ENCODE results near the gene QPRT.
A peak's percentile ranks its signal among the peaks of the same experiment; 100 is the strongest.
"Not testable (repeated sequence)": the region's sequence is repeated elsewhere in the genome, so short reads cannot be mapped to it uniquely, and the experiment has no call there.

Gene QPRT

DNA sequence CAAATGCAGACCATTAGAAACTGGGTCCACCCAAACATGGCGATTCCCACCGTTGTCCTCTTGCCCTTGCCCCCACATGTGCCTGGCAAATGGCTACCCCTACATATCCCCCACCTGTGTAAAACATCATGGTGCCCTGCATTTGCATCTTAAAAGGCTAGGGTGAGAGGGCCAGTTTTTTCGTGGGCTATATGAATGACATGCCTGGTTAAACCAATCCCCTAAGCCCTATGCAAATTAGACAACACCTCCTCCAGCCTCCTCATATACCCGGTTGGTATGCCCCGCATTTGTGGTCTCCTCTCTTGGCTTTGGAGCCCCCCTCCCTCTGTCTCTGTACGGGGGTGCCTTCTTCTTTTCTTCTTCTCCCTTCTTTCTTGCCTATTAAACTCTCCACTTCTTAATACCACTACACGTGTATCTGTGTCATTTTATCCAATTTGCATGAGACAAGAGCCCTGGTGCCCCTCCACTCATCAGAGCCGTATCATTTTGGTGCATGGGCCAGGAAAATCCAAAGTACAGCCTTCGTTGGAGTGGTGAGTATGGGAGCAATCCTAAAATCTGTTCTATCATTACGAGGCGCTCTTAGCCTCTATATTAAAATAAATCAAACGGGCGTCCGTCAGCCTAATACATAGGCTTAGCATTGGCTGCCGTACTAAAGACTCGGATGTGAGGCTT is 30.1 kb downstream of the QPRT start:
- DNase-seq = no peak
- intact Hi-C loops (cut with DNase I) = no loop called here

DNA sequence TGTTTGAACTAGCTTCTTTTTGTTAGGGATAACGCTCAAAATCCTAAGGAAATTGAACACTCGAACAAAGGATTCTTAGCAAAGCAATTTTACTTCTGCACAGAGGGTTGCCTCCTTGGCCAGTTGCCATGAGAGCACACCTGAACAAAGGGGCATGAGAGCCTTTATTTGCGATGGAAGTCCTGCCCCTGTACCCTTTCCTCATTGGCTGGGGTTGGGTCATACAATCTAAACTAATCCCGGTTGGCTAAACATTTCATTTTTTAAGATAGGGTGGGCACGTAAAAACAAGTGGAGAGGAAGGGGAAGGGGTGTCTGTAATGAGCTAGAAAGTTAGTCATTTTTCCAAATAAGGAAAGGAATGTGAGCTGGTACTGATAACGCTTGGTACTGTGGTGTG is 30.7 kb downstream of the QPRT start:
- intact Hi-C loops (cut with DNase I) = not testable (repeated sequence)

DNA sequence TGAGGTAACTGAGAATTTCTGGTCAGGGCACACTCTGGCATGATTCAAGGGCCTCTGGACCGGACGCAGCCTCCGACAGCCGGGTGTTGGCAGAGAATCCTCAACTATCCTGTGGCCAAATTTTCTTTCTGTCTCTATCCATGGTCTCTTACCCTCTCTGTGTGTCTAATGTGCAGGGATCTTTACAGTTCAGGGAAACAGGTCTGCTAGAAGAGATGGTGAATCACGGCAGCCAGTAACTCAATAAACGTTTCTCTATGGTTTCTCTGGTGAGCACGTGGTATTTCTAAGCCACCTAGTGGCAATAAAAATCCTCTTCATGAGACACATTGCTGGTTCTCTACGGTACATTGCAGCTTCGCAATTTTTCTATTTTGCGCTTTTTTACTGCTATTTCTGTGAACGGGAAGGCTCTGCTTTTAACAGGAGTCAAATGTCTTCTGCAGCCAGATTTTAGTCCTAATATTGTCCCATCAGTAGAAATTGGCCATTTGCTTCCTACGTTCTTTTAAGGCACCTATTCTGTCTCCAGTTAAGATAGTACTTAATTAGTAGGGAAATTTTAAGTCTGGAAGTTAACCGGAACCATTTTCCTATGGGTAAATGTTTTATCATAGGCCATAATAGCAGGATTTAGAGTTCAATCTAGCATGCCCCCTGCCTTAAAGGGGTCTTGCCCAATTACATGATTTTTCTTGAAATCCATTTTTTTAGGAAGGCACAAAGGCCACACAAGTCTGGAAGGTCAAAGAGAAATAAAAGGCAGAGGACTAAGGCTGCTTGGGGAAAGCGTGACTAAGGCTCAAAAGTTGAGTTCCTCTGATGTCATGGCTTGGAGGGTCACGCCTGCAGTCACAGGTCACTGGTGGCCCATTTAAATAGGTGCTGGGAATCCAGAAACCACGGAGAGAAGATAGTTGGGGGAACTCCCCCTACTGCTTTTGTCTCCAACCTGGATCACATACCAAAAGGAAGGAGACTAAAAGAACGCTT is 31.5 kb downstream of the QPRT start:
- DNase-seq = peak in 30 of 42 donors; percentile 14 to 84 (median 61)
- intact Hi-C loops (cut with DNase I) = no loop called here

More for the DNA sequence above, 30.7 kb downstream of the QPRT start:
- DNase-seq = not testable (repeated sequence)

DNA sequence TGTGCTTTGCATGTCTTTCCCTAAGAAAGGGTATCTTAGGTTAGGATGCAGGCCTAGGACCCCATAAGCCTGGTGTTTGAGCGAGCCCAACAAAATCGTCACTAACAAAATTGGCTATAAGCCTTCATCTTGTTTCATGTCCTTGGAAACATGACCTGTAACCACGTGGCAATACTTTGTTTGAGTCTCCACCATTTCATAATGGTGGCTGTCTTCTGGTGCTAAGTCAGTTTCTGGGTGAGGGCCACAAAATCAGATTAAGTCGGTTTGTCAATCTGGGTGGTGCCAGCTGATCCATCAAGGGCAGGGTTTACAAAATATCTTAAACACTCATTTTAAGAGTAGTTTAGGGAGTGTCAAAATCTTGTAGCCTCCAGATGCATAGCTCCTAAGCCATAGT is 33.8 kb downstream of the QPRT start:
- no peak for DNase-seq

DNA sequence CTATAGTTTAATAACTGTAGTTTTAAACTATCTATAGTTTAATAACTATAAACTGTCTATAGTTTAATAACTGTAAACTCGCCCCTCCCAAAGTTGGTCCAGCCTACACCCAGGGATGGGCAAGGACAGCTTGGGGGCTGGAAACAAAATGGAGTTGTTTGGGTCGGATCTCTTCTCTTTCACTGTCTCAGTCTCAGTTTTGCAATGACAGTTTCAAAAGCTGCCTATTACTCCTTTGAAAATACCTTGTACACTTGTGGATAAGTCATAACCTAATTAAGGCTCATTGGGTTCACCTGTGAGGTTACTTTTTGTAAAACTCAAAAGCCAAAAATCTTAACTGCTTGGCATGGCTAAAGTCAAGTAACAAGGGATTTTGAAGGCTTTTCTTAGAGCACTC is 35.4 kb downstream of the QPRT start:
- no peak for DNase-seq
- intact Hi-C loops (cut with DNase I) = no loop called here

More for the DNA sequence above, 33.8 kb downstream of the QPRT start:
- intact Hi-C loops (cut with DNase I) = no loop called here

DNA sequence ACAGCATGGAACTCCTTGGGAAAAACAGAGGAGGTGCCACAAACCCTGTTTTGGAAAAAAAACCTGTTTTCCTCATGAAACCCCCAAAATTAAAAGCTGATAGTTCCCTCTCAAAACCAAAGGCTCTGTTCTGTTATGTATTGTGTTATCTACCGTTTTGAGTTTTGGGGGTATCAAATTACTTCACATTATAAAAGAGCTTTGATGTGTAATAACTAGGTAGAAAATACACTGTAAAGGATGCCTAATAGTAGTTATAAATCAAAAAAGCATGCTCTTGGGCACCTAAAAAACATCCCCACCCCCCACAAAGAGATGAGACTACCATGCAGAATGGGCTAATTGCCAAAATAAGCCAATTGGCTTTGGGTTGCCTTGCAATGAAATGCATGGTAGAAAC is 36.0 kb downstream of the QPRT start:
- DNase-seq = no peak
- intact Hi-C loops (cut with DNase I) = no loop called here

DNA sequence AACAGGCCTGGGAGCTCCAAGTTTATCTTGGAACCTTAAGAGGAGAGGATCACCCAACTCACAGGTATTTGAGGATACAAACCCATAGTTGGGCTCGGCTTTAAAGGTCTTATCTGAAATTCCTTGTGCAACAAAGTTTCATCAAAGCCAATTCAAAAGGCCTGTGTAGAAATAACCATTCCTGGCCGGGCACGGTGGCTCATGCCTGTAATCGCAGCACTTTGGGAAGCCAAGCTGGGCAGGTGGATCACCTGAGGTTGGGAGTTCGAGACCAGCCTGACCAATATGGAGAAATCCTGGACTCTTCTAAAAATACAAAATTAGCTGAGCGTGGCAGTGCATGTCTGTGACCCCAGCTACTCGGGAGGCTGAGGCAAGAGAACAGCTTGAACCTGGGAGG is 38.1 kb downstream of the QPRT start:
- intact Hi-C loops (cut with DNase I) = no loop called here
- DNase-seq = no peak

DNA sequence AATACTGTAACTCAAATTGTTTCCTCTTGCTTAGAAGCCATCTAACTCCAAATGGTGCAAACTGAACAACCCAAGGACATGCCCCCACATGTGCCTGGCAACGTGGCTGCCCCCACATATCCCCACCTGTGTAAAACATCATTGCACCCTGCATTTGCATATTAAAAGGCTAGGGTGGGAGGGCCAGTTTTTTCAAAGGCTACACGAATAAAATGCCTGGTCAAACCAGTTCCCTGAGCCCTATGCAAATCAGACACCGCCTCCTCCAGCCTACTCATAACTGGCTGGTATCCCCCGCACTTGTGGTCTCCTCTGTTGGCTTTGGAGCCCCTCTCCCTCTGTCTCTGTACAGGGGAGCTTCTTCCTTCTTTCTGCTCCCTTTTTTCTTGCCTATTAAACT is 40.1 kb downstream of the QPRT start:
- intact Hi-C loops (cut with DNase I) = no loop called here
- no peak for DNase-seq

DNA sequence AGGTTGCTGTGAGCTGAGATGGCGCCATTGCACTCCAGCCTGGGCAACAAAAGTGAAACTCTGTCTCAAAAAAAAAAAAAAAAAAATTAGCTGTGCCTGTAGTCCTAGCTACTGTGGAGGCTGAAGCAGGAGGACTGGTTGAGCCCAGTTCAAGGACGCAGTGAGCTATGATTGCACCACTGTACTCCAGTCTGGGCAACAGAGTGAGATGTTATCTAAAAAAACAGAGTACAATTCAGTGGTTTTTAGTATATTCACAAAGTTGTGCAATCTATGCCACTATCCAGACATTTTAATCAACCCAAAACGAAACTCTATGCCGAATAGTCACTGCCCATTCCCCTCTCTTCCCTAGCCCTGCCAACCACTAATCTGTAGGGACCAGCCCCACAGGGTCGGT is 41.7 kb downstream of the QPRT start:
- intact Hi-C loops (cut with DNase I) = no loop called here
- no peak for DNase-seq

DNA sequence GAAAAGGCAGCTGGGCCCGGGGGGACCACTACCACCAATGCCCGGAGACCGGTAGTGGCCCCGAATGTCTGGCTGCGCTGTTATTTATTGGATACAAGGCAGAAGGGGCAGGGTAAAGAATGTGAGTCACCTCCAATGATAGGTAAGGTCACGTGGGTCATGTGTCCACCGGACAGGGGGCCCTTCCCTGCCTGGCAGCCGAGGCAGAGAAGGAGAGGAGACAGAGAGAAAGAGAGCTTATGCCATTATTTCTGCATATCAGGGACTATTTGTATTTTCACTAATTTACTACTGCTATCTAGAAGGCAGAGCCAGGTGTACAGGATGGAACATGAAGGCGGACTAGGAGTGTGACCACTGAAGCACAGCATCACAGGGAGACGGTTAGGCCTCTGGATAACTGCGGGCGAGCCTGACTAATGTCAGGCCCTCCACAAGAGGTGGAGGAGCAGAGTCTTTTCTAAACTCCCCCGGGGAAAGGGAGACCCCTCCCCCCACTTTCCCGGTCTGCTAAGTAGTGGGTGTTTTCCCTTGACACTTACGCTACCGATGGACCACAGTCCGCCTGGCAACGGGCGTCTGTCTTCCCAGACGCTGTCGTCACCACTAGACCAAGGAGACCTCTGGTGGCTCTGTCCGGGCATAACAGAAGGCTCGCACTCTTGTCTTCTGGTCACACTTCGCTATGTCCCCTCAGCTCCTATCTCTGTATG is 42.3 kb downstream of the QPRT start:
- DNase-seq = peak; percentile 56 to 88 (median 76)
- intact Hi-C loops (cut with DNase I) = not testable (repeated sequence)

DNA sequence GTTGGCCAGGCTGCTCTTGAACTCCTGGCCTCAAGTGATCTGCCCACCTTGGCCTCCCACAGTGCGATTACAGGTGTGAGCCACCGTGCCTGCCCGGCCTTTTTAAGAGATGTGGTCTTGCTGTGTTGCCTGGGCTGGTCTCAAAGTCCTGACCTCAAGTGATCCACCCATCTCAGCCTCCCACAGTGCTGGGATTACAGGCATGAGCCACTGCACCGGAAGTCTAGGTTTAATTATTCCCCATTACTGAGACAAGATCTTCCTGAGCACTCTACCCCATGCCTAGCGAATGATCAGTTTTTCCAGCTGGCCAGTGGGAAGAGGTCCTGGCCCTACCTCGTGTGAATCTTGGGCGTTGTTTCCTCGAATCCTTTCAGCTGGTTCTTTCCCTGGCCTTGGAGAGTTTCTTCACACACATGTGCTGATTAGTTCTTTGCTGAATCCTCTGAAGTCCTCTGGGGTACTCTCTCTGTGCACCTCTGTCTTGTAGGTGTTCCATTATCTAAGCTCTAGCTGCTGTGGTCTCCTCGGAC is 47.9 kb downstream of the QPRT start:
- intact Hi-C loops (cut with DNase I) = no loop called here
- DNase-seq = no peak

DNA sequence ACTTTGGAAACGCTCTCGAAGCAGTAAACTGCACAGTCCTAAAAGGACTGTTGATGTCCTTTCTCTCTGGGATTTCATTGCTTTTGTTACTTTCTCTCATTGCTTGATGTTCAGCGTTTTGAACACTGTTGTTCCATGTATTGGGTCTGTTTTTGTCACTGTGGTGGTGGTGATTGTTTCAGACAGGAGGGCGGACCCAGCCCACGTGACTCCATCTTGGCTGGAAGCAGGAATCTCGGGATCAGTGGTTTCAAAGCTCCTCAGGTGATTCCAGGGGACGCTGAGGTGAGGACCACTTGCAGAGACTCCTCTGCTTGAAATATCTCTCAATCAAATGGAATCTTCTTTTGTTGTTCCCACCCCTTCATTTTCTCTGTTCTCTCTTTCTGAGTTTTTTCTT is 48.5 kb downstream of the QPRT start:
- DNase-seq = peak in 1 of 42 donors; percentile 3
- intact Hi-C loops (cut with DNase I) = no loop called here

DNA sequence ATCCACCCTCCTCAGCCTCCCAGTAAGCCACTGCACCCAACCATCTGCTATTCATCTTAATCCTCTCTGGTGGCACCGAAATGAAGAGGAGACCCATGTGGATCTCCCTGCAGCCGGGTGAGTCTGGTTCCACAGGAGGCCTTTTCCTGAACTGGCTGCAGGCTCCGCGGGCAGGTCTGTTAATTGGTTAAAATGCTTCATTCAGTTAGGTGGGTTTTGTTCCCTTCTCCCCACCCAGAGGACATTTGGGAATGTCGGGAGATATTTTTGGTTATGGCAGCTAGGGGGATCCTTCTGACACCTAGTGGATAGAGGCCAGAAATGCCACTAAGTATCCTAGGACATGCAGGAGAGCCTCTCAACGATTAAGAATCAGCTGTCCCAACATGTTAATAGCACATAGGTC is 50.1 kb downstream of the QPRT start:
- DNase-seq = peak in 21 of 42 donors; percentile 7 to 62 (median 23)
- intact Hi-C loops (cut with DNase I) = no loop called here

DNA sequence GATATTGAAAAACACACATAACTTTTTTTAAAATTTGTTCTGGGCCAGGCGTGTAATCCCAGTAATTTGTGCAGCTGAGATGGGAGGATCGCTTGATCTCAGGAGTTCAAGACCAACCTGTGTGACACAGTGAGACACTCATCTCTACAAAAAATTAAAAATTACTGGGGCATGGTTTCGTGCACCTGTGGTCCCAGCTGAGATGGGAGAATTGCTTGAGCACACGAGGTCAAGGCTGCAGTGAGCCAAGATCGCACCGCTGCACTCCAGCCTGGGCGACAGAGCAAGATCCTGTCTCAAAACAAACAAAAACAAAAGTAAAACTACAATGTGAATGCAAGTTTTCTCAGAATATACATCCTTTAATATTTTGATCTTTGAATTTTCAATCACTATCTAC is 51.7 kb downstream of the QPRT start:
- no peak for DNase-seq
- intact Hi-C loops (cut with DNase I) = no loop called here

DNA sequence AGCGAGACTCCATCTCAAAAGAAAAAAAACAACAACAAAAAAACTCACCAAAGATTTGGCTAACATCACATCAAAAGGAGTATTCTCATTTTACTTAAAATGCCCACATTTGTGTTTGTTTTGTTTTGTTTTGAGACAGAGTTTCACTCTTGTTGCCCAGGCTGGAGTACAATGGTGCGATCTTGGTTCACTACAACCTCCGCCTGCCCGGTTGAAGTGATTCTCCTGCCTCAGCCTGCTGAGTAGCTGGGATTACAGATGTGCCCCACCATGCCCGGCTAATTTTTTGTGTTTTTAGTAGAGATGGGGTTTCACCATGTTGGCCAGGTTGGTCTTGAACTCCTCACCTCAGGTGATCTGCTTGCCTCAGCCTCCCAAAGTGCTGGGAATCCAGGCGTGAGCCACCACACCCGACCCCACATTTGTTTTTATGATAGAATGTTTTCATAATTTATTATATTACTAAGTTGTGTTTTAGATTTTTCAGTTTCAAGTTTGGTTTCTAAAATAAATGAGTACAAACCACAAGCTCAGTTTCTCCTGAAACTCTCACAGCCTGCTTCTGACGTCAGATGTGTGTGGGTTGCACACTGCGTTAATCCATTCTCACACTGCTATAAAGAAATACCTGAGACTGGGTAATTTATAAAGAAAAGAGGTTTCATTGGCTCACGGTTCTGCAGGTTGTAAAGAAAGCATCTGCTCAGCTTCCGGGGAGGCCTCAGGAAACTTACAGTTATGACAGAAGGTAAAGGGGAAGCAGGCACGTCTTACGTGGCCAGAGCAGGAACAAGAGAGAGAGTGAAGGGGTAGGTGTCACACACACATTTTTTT is 53.0 kb downstream of the QPRT start:
- DNase-seq; intact Hi-C loops (cut with DNase I): not testable (repeated sequence)

DNA sequence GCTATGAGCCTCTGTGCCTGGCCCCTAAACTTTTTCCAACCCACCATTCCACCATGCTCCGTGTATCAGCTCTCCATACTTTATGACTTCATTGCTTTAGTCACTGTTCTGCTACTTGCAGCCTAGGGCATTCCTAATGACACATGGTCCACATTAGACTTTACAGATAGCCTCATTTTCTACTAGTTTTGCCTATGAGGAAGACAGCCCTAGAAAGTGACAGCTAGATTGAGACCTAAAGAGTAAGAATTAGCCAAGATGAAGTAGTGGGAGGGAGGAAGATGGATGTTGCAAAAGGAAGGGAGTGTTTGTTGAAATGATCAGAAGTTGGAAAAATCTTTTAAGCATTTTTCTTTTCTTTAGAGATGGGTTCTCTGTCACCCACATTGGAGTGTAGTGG is 55.8 kb downstream of the QPRT start:
- no peak for DNase-seq
- intact Hi-C loops (cut with DNase I) = no loop called here

DNA sequence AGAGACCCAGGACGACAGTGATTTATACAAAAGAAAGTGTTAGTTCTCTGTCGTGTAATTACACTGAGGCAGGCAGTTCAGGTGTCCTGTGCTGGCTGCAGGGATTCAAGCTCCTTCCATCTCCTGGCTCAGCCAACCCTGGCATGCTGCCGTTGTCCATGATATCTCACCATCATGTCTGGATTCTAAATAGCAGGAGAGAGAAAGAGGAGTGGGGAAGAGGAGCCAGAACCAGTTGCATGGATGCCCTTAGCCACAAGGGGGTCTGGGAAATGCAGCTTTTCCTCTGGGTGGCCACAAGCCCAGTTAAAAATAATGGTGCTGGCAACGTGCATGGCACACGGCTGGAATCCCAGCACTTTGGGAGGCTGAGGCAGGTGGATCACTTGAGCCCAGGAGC is 57.1 kb downstream of the QPRT start:
- intact Hi-C loops (cut with DNase I) = no loop called here
- DNase-seq = no peak

DNA sequence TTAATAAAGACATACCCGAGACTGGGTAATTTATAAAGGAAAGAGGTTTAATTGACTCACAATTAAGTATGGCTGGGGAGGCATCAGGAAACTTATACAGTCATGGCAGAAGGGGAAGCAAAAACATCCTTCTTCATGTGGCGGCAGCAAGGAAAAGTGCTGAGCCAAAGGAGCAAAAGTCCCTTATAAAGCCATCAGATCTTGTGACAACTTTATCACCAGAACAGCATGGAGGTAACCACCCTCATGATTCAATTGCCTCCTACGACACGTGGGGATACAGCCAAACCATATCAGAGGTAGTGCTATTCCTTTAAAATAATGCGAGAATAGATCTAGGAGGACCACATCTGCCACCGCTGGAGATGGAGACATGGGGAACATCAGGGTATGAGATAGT is 57.8 kb downstream of the QPRT start:
- intact Hi-C loops (cut with DNase I) = no loop called here
- peak in 1 of 42 donors; percentile 2 for DNase-seq

DNA sequence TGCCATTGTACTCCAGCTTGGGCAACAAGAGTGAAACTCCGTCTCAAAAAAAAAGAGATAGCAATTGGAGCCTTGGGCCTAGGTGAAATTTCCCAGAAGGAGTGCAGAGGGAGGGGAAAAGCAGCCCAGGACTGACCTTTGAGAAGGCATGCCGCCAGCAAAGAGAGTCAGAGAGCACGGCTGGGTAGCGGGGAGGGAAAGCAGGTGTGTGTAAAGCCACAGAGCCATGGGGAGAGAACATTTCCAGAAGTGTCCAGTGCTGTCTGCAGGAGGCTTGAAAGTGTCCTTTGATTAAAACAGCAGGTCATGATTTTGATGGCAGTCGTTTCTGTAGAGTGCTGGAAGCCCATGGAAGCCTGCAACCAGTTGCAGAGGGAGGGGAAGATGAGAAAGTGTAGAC is 58.7 kb downstream of the QPRT start:
- intact Hi-C loops (cut with DNase I) = no loop called here

More for the DNA sequence above, 58.7 kb downstream of the QPRT start:
- no peak for DNase-seq

Data from head of caudate nucleus (tissue), 42 donors.